HG03139 (cell line): Measurements from ENCODE around the gene COL5A2.
A peak's percentile ranks its signal among the peaks of the same experiment; 100 is the strongest.

ENCODE experiments used
- ATAC-seq: cut with Tn5 transposase; IDR thresholded peaks from one replicate; pipeline ENCODE4 v1.9.1; 2021; ENCODE audit not compliant: unreplicated experiment

The COL5A2 gene

GRCh38 chr2:189109921-189110397, 69.6 kb downstream of the COL5A2 start:
- ATAC-seq: peak; percentile 90

- no peak for ATAC-seq
These were observed 74.6 kb downstream of the COL5A2 start for GRCh38 chr2:189104934-189105333.

GRCh38 chr2:189102735-189103134, 76.8 kb downstream of the COL5A2 start:
- ATAC-seq: no peak

GRCh38 chr2:189097934-189098333, 81.6 kb downstream of the COL5A2 start:
- no peak for ATAC-seq

- no peak for ATAC-seq
These were observed 82.7 kb downstream of the COL5A2 start for GRCh38 chr2:189096769-189097447.

GRCh38 chr2:189095101-189095500, 84.5 kb downstream of the COL5A2 start:
- ATAC-seq: no peak

- ATAC-seq: no peak
These were observed 86.6 kb downstream of the COL5A2 start for GRCh38 chr2:189092936-189093335.

GRCh38 chr2:189091253-189091652, 88.3 kb downstream of the COL5A2 start:
- ATAC-seq: no peak

- no peak for ATAC-seq
These were observed 90.9 kb downstream of the COL5A2 start for GRCh38 chr2:189088591-189089205.

- no peak for ATAC-seq
These were observed 92.9 kb downstream of the COL5A2 start for GRCh38 chr2:189086710-189087109.

- no peak for ATAC-seq
These were observed 93.3 kb downstream of the COL5A2 start for GRCh38 chr2:189086250-189086649.

- ATAC-seq: no peak
These were observed 96.0 kb downstream of the COL5A2 start for GRCh38 chr2:189083606-189084005.

- ATAC-seq: no peak
These were observed 96.5 kb downstream of the COL5A2 start for GRCh38 chr2:189083106-189083505.

GRCh38 chr2:189082376-189082975, 97.1 kb downstream of the COL5A2 start:
- ATAC-seq: no peak

- ATAC-seq: no peak
These were observed 103.0 kb downstream of the COL5A2 start for GRCh38 chr2:189076572-189076971.

GRCh38 chr2:189076120-189076519, 103.4 kb downstream of the COL5A2 start:
- no peak for ATAC-seq

GRCh38 chr2:189074506-189074905, 105.1 kb downstream of the COL5A2 start:
- ATAC-seq: no peak

GRCh38 chr2:189072036-189072435, 107.5 kb downstream of the COL5A2 start:
- ATAC-seq: no peak

- ATAC-seq: no peak
These were observed 109.5 kb downstream of the COL5A2 start for GRCh38 chr2:189069855-189070619.

- no peak for ATAC-seq
These were observed 113.5 kb downstream of the COL5A2 start for GRCh38 chr2:189066037-189066436.

- no peak for ATAC-seq
These were observed 119.4 kb downstream of the COL5A2 start for GRCh38 chr2:189060096-189060642.
